DND-41 (cell line): ENCODE data around the gene MAPKAPK2.

Experiments
- ATAC-seq: fragments of 200-7000 bp; cut with Tn5 transposase; 3 replicates; pipeline ENCODE4 v1.9.1; 2021; ENCODE audit warnings: low read depth; ENCODE audit not compliant: insufficient read depth
- DNase-seq: peaks from one replicate; pipeline ENCODE4 v3.0.0-alpha.2; 2020
- H2AFZ ChIP-seq: 2 replicates; pipeline ENCODE4 v1.6.0; 2012; ENCODE audit warnings: low read depth, low read length
- H3K27ac ChIP-seq: 2 replicates; pipeline ENCODE4 v1.5.1; 2012; ENCODE audit warnings: low read length, inconsistent platforms
- H3K27me3 ChIP-seq: fragments of 200-600 bp; sonication (generic); 2 replicates; pipeline ENCODE4 v1.6.0; 2012; ENCODE audit warnings: low read length, mild to moderate bottlenecking, inconsistent platforms; ENCODE audit not compliant: insufficient read depth, poor library complexity
- H3K36me3 ChIP-seq: 2 replicates; pipeline ENCODE4 v1.5.1; 2012; ENCODE audit warnings: low read length, inconsistent platforms; ENCODE audit not compliant: insufficient read depth
- H3K4me1 ChIP-seq: 2 replicates; pipeline ENCODE4 v1.5.1; 2012; ENCODE audit warnings: mild to moderate bottlenecking, low read length; ENCODE audit not compliant: insufficient read depth
- H3K4me2 ChIP-seq: 2 replicates; pipeline ENCODE4 v1.6.0; 2012; ENCODE audit warnings: mild to moderate bottlenecking, moderate library complexity, low read length, inconsistent platforms; ENCODE audit not compliant: insufficient read depth
- H3K4me3 ChIP-seq, 2 experiments: fragments of 200-600 bp in 1 of 2; shearing (Covaris generic) in 1 of 2; 2 replicates each; pipeline ENCODE4 v1.5.1; 2012 to 2016; ENCODE audit warnings: inconsistent platforms in 2 of 2, low read length in 2 of 2, mild to moderate bottlenecking in 2 of 2, low read depth in 1 of 2, moderate library complexity in 1 of 2
- H3K79me2 ChIP-seq: 2 replicates; pipeline ENCODE4 v1.6.0; 2012; ENCODE audit warnings: low read length, inconsistent platforms; ENCODE audit not compliant: insufficient read depth
- H3K9ac ChIP-seq: 2 replicates; pipeline ENCODE4 v1.6.0; 2012; ENCODE audit warnings: low read depth, mild to moderate bottlenecking, inconsistent platforms, low read length, moderate library complexity
- H3K9me3 ChIP-seq: 2 replicates; pipeline ENCODE4 v1.5.1; 2012; ENCODE audit warnings: low read length, moderate library complexity, mild to moderate bottlenecking, inconsistent platforms; ENCODE audit not compliant: insufficient read depth, severe bottlenecking
- H4K20me1 ChIP-seq: 2 replicates; pipeline ENCODE4 v1.6.0; 2012; ENCODE audit warnings: low read length; ENCODE audit not compliant: insufficient read depth
- EZH2 ChIP-seq: IDR thresholded peaks from 3 replicates; pipeline ENCODE4 v1.6.1; 2012; ENCODE audit warnings: borderline replicate concordance, low read depth, mild to moderate bottlenecking, moderate library complexity, low read length, inconsistent platforms; ENCODE audit not compliant: severe bottlenecking
- TF ChIP-seq, protein P1 (sequence below): IDR thresholded peaks from 2 replicates; pipeline ENCODE4 v1.5.1; 2012; ENCODE audit warnings: borderline replicate concordance, low read length, moderate library complexity, mild to moderate bottlenecking; ENCODE audit not compliant: poor library complexity, severe bottlenecking; ENCODE audit errors: extremely low read depth

MAPKAPK2 gene

DNA sequence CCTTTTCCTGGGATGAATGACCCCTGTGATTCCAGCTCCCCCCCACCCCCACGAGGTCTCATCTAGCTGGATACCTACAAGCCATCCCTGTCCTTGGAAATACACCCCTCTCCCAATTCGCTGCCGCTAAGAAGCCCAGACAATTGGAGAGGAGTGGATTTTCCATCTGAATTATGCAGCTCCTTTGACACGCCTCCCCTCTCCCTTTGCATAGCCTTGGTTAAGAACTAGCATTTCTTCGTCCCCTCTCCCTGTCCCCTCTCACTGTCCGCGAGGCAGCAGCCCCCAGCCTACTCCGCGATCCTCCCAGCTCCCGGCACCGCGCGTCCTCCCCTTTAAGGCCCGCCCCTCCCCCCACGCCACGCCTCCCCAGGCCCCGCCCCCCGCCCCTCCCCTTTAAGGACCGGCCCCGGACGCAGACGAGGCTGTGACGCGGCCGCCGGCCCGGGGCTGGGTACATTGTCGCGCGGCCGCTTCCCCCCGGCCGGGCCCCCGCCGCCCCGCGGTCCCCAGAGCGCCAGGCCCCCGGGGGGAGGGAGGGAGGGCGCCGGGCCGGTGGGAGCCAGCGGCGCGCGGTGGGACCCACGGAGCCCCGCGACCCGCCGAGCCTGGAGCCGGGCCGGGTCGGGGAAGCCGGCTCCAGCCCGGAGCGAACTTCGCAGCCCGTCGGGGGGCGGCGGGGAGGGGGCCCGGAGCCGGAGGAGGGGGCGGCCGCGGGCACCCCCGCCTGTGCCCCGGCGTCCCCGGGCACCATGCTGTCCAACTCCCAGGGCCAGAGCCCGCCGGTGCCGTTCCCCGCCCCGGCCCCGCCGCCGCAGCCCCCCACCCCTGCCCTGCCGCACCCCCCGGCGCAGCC lies at the start of gene MAPKAPK2:
MAPKAPK2 (plus strand) TSS at position 428 of the 856 bp plus-strand sequence; CDS start at position 753, 325 bp downstream.
- DNase-seq (peak; percentile 75), ATAC-seq (peak; percentile 78)
- peak within 1 kb of the TSS; percentile 70 for H3K9ac ChIP-seq
- peaks cover 42% of the 10 kb centered on the region for H3K27me3 ChIP-seq
- peaks cover 36% of the 10 kb centered on the region for H3K79me2 ChIP-seq
- H3K4me2 ChIP-seq, result peak within 1 kb of the TSS; percentile 89
- TF ChIP-seq EZH2, result no peak
- TF ChIP-seq, protein P1, sequence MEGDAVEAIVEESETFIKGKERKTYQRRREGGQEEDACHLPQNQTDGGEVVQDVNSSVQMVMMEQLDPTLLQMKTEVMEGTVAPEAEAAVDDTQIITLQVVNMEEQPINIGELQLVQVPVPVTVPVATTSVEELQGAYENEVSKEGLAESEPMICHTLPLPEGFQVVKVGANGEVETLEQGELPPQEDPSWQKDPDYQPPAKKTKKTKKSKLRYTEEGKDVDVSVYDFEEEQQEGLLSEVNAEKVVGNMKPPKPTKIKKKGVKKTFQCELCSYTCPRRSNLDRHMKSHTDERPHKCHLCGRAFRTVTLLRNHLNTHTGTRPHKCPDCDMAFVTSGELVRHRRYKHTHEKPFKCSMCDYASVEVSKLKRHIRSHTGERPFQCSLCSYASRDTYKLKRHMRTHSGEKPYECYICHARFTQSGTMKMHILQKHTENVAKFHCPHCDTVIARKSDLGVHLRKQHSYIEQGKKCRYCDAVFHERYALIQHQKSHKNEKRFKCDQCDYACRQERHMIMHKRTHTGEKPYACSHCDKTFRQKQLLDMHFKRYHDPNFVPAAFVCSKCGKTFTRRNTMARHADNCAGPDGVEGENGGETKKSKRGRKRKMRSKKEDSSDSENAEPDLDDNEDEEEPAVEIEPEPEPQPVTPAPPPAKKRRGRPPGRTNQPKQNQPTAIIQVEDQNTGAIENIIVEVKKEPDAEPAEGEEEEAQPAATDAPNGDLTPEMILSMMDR, result no peak
- H3K9me3 ChIP-seq, result no peaks in the 10 kb centered on the region
- H3K36me3 ChIP-seq, result no peaks in the 10 kb centered on the region
- H2AFZ ChIP-seq, result peak within 1 kb of the TSS; percentile 75
- peaks cover 28% of the 10 kb centered on the region for H3K4me1 ChIP-seq
- H4K20me1 ChIP-seq, result peaks cover 30% of the 10 kb centered on the region
- peak within 1 kb of the TSS; percentile 59; the same call in 1 of the 2 replicates for H3K27ac ChIP-seq
- peak within 1 kb of the TSS; percentile 87 for H3K4me3 ChIP-seq

DNA sequence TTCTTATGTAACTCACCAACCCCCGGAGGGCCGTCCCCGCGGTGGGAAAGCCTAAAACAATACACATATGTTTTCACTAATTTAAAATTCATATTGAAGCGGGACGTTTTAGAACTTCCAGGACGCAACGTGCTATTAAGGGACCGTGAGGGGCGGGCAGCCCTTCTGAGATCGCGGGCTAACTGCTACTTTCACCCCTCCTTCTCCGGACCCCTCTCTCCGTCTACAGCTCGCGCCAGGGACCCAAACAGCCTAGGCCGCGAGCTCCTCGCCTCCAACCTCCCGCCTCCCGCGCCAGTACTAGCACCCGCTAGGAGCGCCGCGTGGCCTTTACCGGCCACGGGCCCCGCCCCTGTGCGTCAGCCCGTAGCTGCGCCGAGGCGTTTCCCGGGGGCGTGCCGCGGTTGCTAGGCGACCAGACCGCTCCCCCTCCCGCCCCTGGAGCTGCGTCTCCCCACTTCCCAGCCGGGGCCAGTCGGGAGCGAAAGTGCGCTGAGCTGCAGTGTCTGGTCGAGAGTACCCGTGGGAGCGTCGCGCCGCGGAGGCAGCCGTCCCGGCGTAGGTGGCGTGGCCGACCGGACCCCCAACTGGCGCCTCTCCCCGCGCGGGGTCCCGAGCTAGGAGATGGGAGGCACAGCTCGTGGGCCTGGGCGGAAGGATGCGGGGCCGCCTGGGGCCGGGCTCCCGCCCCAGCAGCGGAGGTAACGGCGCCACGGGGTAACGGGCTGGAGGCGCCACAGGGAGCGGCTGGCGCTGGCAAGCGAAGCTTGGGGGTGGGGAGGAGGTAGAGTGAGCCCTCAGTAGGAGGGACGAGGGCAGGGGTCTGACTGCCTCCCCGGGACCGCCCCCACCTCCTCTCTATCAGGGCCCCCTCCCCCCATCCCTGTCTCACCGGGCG lies 49.4 kb upstream of the MAPKAPK2 start, which contains the start of gene DYRK3:
DYRK3 (plus strand) TSS at position 457 of the 898 bp plus-strand sequence; CDS start at position 625, 168 bp downstream.
- Histone ChIP-seq H4K20me1 (no peaks in the 10 kb centered on the region), H3K27ac (peak within 1 kb of the TSS; percentile 72), H3K4me3 (peak within 1 kb of the TSS; percentile 91 to 98; a peak in 3 of 4 replicates), H3K9me3 (no peaks in the 10 kb centered on the region), H3K36me3 (no peaks in the 10 kb centered on the region), H2AFZ (peak within 1 kb of the TSS; percentile 94), H3K9ac (peak within 1 kb of the TSS; percentile 58), H3K27me3 (no peaks in the 10 kb centered on the region), H3K79me2 (no peaks in the 10 kb centered on the region), H3K4me1 (peaks cover 37% of the 10 kb centered on the region), H3K4me2 (peak within 1 kb of the TSS; percentile 98)
- peak; percentile 94 for DNase-seq
- TF ChIP-seq EZH2, result no peak
- TF ChIP-seq, protein P1, result peak; percentile 14
- peak; percentile 91 for ATAC-seq

DNA sequence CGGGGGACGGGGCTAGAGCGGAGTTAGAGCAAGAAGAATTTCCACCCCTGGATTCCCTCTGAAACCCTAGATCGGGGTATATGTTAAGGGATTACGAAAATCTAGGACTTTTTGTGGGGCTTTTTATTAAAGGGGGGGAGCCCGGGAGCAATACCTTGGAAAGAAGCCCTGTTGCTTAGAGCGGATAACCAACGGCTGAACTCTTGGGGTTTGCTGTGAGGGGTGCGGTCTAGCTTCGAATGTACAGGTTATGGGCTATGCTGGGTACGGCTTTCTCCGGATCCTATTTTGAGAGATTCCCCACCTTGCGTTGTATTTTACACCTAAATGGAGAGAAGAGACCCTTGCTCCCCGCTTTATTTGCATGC lies 48.7 kb upstream of the MAPKAPK2 start:
- Histone ChIP-seq H3K4me1 (peaks cover 37% of the 10 kb centered on the region), H3K36me3 (no peaks in the 10 kb centered on the region), H3K4me3 (peak overlapping the region; percentile 91 to 98; a peak in 3 of 4 replicates), H4K20me1 (no peaks in the 10 kb centered on the region), H3K9me3 (no peaks in the 10 kb centered on the region), H3K4me2 (peak overlapping the region; percentile 98), H3K27ac (0 out of 2 replicates have a peak overlapping the region, but pooled peaks have one; percentile 63), H3K79me2 (no peaks in the 10 kb centered on the region), H2AFZ (peak overlapping the region; percentile 94), H3K27me3 (no peaks in the 10 kb centered on the region), H3K9ac (peak overlapping the region; percentile 58)
- ATAC-seq (no peak), DNase-seq (no peak)
- TF ChIP-seq EZH2, result no peak
- TF ChIP-seq, protein P1, result no peak
